Psoas muscle (tissue), 8 donors: ENCODE measurements around the gene SPDYE3. TPM values are rescaled to one million over a fixed set of nuclear protein-coding genes. Genes with fewer than 3 reads are reported as not detected.
"Not testable (repeated sequence)": the region's sequence is repeated elsewhere in the genome, so short reads cannot be mapped to it uniquely, and the experiment has no call there.

Source experiments
- ATAC-seq, 4 donors: fragments of 200-7000 bp; cut with Tn5 transposase; one replicate each; pipeline ENCODE4 v1.9.1; 2020; ENCODE audit warnings: moderate library complexity in 3 of 4, mild to moderate bottlenecking in 2 of 4
- DNase-seq, 2 donors: peaks; one replicate each; pipeline ENCODE4 v3.0.0-alpha.2; 2020
- H3K27ac ChIP-seq: fragments of 200-600 bp; one replicate; pipeline ENCODE4 v1.8.0; 2022
- H3K27me3 ChIP-seq, 3 donors: fragments of 200-600 bp in 1 of 3; one replicate each; pipeline versions ENCODE4 v1.6.1 to v1.8.0; 2013 to 2022; ENCODE audit warnings: low read length in 2 of 3, mild to moderate bottlenecking in 2 of 3, moderate library complexity in 1 of 3; ENCODE audit not compliant: insufficient read depth in 3 of 3
- H3K36me3 ChIP-seq, 2 donors: fragments of 200-600 bp in 1 of 2; one replicate each; pipeline versions ENCODE4 v1.6.1 to v1.8.0; 2013 to 2022; ENCODE audit warnings: low read depth in 1 of 2, mild to moderate bottlenecking in 1 of 2, moderate library complexity in 1 of 2; ENCODE audit not compliant: insufficient read depth in 1 of 2
- H3K4me1 ChIP-seq: fragments of 200-600 bp; one replicate; pipeline ENCODE4 v1.8.0; 2022
- H3K4me3 ChIP-seq: fragments of 200-600 bp; one replicate; pipeline ENCODE4 v1.8.0; 2022; ENCODE audit warnings: mild to moderate bottlenecking
- H3K9me3 ChIP-seq: fragments of 200-600 bp; one replicate; pipeline ENCODE4 v1.8.0; 2022
- CTCF ChIP-seq: fragments of 200-600 bp; IDR thresholded peaks from one replicate; pipeline ENCODE4 v1.8.0; 2022; ENCODE audit warnings: antibody characterized with exemption
- WGBS, 3 donors: extraction: QIAGEN DNeasy Blood & Tissue Kit; methylation state at CpG; one replicate each; pipeline versions ENCODE4 v1.1.6 to v1.1.7; 2013; 5-methylcytosine and 5-hydroxymethylcytosine counted together
- intact Hi-C, 2 donors: fragments of 100-400 bp; cut with DNase I; formaldehyde crosslinking; loops; one replicate each; pipeline versions ENCODE4 v1.11.0 to v1.14.2; 2022
- polyA plus RNA-seq, 3 donors: library from polyadenylated mRNA; stranded (reverse); fragments of 200-250 nt; gene quantifications; one replicate each; pipeline ENCODE4 v1.2.3, GENCODE V29; 2013
- total RNA-seq, 4 donors: library from RNA; stranded (reverse); fragmentation: NEBNext Ultra II Directional in 2 of 4; extraction: Animal tissue kit (Norgen Biotek cat#: 25700) in 2 of 4; gene quantifications; one replicate each; pipeline versions ENCODE4 v1.2.1 to v1.2.4, GENCODE V29; 2021 to 2023
- donor health status: healthy with polysubstance abuse.
- donor health status: DM: no; HTN: no; CAD: no; lungs with moderate emphysema.
- donor health status: Bipolar disorder and iron deficiency.
- donor health status: healthy.
- donor health status: DM: yes; HTN: yes; CAD: no.
- donor health status: DM: no; HTN: no; CAD: no.
- donor health status: DM: no; HTN: no; CAD: no.
- donor health status: DM: yes; HTN: yes; CAD: no.

Gene SPDYE3
- total and polyA plus RNA-seq, 7 donors = 0.09 to 0.19 TPM; not detected in 5

- no peaks in the 10 kb centered on the region for H3K9me3 ChIP-seq
- intact Hi-C loops = no loop called here
- ATAC-seq = no peak
These were observed 57.0 kb downstream of the SPDYE3 start for GRCh38 chr7:100364480-100364879.

GRCh38 chr7:100365998-100366367, 58.5 kb downstream of the SPDYE3 start:
- H3K27ac ChIP-seq, intact Hi-C loops, ATAC-seq, H3K4me3 ChIP-seq, H3K27me3 ChIP-seq, H3K9me3 ChIP-seq, H3K4me1 ChIP-seq: not testable (repeated sequence)
- DNase-seq = peak in 1 of 2 donors; percentile 23
- peaks cover 3 to 64% of the 10 kb centered on the region in 2 donors for H3K36me3 ChIP-seq
- 95 to 98% (median 96%) methylated on average over 7 of the region's 7 CpGs for WGBS, 3 donors

More at GRCh38 chr7:100364480-100364879, 57.0 kb downstream of the SPDYE3 start:
- no peaks in the 10 kb centered on the region for H3K4me1 ChIP-seq
- WGBS, 3 donors = 75 to 92% (median 84%) methylated on average over 6 of the region's 6 CpGs
- DNase-seq = no peak
- H3K27ac ChIP-seq = no peak overlapping the region
- TF ChIP-seq CTCF = no peak
- peaks cover 3 to 77% of the 10 kb centered on the region in 2 donors for H3K36me3 ChIP-seq
- no peaks in the 10 kb centered on the region for H3K27me3 ChIP-seq
- no peak overlapping the region for H3K4me3 ChIP-seq

- H3K27me3 ChIP-seq = no peaks in the 10 kb centered on the region
- no peak overlapping the region for H3K27ac ChIP-seq
- H3K36me3 ChIP-seq = peaks cover 0 to 57% of the 10 kb centered on the region in 2 donors
- TF ChIP-seq CTCF = no peak
- no peak overlapping the region for H3K4me3 ChIP-seq
- 90 to 94% (median 91%) methylated on average over 16 of the region's 16 CpGs for WGBS, 3 donors
- intact Hi-C loops = no loop called here
- peak in 1 of 2 donors; percentile 34 for DNase-seq
- ATAC-seq = peak in 1 of 4 donors; percentile 5
- no peaks in the 10 kb centered on the region for H3K9me3 ChIP-seq
- no peaks in the 10 kb centered on the region for H3K4me1 ChIP-seq
These were observed 59.1 kb downstream of the SPDYE3 start for GRCh38 chr7:100366411-100367250.

- ATAC-seq (no peak), DNase-seq (peak in 1 of 2 donors; percentile 35)
- no peaks in the 10 kb centered on the region for H3K9me3 ChIP-seq
- no peak overlapping the region for H3K4me3 ChIP-seq
- WGBS, 3 donors = 92 to 94% (median 93%) methylated on average over 8 of the region's 8 CpGs
- no peak overlapping the region for H3K27ac ChIP-seq
- H3K36me3 ChIP-seq = peaks cover 0 to 51% of the 10 kb centered on the region in 2 donors
- TF ChIP-seq CTCF = no peak
- intact Hi-C loops = no loop called here
- no peaks in the 10 kb centered on the region for H3K4me1 ChIP-seq
- H3K27me3 ChIP-seq = no peaks in the 10 kb centered on the region
These were observed 59.7 kb downstream of the SPDYE3 start for GRCh38 chr7:100367251-100367620.

- ATAC-seq = no peak
- H3K27me3 ChIP-seq = no peaks in the 10 kb centered on the region
- intact Hi-C loops = no loop called here
- DNase-seq = peak in 1 of 2 donors; percentile 51
- no peak overlapping the region for H3K4me3 ChIP-seq
- H3K9me3 ChIP-seq = no peaks in the 10 kb centered on the region
- no peak for TF ChIP-seq CTCF
- peaks cover 0 to 44% of the 10 kb centered on the region in 2 donors for H3K36me3 ChIP-seq
- no peaks in the 10 kb centered on the region for H3K4me1 ChIP-seq
- WGBS, 3 donors = 81 to 90% (median 82%) methylated on average over 12 of the region's 12 CpGs
- H3K27ac ChIP-seq = peak overlapping the region; percentile 30
These were observed 60.4 kb downstream of the SPDYE3 start for GRCh38 chr7:100367676-100368613.
